HG03571 (cell line): ENCODE measurements around the gene PHF5A.

Experiments used
- ATAC-seq: cut with Tn5 transposase; IDR thresholded peaks from one replicate; pipeline ENCODE4 v1.9.1; 2021; ENCODE audit not compliant: unreplicated experiment

PHF5A gene

GRCh38 chr22:41468381-41469217 lies at the start of gene PHF5A, which contains the start of gene ACO2:
PHF5A (minus strand) TSS chr22:41468692; CDS start chr22:41468653, 39 bp downstream.
ACO2 (plus strand) TSS chr22:41469117; CDS start chr22:41469147, 30 bp downstream.
- peak; percentile 80 for ATAC-seq

- ATAC-seq = no peak
Observed at GRCh38 chr22:41518048-41518347, 49.5 kb upstream of the PHF5A start.

GRCh38 chr22:41517172-41518047 lies 48.9 kb upstream of the PHF5A start:
- ATAC-seq = no peak

- no peak for ATAC-seq
Observed at GRCh38 chr22:41516462-41516861, 48.0 kb upstream of the PHF5A start.

GRCh38 chr22:41513391-41513790 lies 44.9 kb upstream of the PHF5A start:
- ATAC-seq = no peak

GRCh38 chr22:41512421-41513194 lies 44.1 kb upstream of the PHF5A start:
- ATAC-seq = no peak

DNA sequence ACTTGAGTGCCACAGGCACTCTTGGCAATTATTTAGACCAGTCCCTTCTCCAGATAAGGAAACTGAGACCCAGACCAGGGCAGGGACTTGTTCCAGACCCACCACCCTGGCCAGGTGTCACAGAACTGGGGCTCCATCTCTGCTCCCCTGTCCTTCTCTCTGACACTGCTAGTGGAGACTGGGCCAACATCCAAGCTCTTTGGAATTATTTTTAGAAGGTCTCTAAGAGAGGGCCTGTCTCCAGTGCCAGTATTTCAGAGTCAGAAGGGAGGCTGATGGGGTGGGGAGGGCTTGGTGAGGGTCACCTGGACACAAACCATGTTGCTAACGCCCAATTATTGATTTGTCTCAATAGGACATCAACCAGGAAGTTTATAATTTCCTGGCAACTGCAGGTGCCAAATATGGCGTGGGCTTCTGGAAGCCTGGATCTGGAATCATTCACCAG lies 43.1 kb upstream of the PHF5A start:
- no peak for ATAC-seq

DNA sequence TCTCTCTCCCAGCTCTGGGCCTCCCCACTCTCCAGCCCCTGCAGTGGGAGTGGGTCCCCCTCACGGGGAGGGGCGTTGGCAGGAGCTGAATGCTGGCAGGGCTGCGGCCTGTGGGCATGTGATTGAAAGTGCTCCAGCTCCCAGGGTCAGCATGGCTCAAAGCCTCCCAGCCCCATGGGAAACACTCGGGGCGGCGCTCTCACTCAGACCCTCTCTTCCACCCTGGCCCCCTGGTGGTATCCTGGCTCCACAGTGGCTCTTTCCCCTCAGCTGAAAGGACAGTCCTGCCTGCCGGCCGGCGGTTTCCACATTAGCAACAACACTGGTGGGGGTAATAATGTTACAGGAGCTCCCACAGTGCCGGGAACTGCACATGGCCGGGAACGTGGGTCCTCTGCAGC lies 40.3 kb upstream of the PHF5A start:
- no peak for ATAC-seq

GRCh38 chr22:41507330-41508063 lies 39.0 kb upstream of the PHF5A start:
- no peak for ATAC-seq

- no peak for ATAC-seq
Observed at GRCh38 chr22:41505511-41506220, 37.2 kb upstream of the PHF5A start.

- ATAC-seq = no peak
Observed at GRCh38 chr22:41504816-41505215, 36.3 kb upstream of the PHF5A start.

DNA sequence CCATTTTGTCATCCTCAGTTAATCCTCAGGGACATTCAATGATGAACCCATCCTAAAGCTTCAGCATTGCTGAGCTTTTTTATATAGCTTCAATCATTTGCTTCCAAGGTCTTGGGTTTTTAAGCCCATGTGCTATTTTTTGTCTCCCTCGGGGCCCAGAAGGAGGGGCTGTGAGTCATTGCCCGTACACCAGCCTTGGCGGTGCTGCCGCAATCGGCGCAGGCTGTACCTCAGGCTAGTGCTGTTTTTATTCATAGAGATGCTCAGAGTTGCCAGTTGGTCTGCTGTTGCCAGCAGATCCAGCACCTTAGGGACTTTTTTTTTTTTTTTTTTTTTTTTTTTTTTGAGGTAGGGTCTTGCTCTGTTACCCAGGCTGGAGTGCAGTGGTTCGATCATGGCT lies 35.9 kb upstream of the PHF5A start:
- no peak for ATAC-seq

GRCh38 chr22:41501209-41501608 lies 32.7 kb upstream of the PHF5A start:
- ATAC-seq = no peak

GRCh38 chr22:41500303-41500702 lies 31.8 kb upstream of the PHF5A start:
- ATAC-seq = no peak

GRCh38 chr22:41499624-41500280 lies 31.3 kb upstream of the PHF5A start:
- ATAC-seq = no peak

DNA sequence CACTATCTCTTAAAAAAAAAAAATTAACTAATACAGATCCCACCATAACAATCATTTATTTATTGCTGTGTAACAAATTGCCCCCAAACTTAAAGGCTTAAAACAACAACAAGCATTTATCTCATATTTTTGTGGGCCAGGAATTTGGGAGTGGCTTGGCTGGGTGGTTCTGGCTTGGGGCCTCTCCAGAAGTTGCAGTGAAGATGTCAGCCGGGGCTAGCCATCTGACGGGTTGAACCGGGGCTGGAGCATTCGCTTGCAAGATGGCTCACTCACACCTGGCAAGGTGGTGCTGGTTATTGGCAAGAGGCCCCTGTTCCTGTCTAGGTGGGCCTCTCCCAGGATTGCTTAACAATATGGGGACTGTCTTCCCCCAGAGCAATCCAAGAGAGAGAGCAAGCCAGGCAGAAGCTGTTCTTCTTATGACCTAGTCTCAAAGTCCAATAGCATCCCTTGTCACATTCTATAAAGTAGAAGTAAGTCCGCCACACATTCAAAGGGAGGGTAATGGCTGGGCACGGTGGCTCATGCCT lies 29.9 kb upstream of the PHF5A start:
- ATAC-seq = no peak

DNA sequence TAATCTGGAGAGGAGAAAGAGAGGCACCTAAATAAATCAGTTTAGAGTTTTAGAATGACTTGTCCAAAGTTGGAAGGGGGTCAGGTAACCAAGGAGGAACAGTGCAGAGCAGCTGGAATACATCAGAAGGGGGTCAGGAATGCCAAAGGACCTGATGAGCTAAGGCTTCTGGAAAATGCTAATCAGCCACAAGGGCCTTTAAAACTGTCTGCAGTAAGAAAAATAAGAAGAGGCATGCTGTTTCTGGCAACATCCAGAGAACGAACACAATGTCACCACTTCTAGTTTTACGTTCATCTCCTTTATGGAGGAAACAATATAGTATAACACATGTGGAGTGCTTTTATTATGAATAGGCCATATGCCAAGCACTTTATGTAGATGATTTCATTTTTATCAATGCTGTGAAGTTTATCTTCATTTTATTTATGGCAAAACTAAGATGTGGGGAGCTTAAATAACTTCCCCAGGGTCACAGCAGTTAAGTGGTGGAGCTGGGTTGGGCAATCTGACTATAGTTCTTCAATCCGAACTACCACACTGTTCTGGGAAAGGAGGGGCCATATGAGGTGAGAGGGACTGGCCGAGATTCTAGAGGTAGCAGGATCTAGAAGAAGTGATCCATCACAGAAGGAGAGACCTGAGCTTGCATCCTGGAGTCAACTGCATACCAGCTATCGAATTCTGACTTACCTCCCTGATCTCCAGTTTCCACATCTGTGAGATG lies 23.0 kb upstream of the PHF5A start:
- no peak for ATAC-seq

DNA sequence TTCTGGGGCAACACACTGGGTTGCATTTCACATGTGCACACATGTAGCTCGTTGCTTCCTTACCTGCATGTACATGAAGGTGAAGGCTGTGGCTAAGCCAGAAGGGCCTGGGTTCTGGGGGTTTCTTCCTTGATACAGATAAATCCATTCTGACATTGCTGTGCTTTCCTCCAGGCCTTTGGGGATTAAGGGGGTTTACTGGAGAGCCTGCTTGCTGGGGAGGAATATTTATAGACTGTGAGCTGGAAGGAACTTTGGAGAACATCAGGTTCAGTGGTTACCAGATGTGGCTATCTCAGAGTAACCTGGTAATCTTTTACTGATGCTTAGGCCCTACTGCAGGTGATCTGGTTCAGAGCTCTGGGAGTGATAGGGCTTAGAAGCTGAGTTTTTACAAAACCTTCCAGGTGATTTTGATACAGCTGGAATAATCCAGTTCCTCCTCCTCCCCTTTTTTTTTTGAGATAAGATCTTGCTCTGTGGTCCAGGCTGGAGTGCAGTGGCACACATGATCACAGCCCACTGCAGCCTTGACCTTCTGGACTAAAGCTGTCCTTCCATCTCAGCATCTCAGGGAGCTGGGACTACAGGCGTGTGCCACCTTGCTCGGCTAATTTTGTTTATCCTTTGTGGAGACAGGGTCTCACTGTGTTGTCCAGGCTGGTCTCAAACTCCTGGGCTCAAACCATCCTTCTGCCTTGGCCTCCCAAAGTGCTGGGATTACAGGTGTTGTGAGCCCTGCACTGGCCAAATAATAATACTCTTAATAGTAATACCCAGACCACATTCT lies 20.3 kb upstream of the PHF5A start:
- ATAC-seq = no peak
